Ectodermal cell (in vitro differentiated cells): Measurements from ENCODE around the gene MYL6B.

Experiments
- H3K27ac ChIP-seq: 2 replicates; pipeline ENCODE4 v1.7.0; 2013; ENCODE audit warnings: mild to moderate bottlenecking, low read depth, low read length; ENCODE audit not compliant: insufficient read depth, poor library complexity, severe bottlenecking
- H3K27me3 ChIP-seq: 2 replicates; pipeline ENCODE4 v1.7.0; 2013; ENCODE audit warnings: mild to moderate bottlenecking, low read length; ENCODE audit not compliant: insufficient read depth, control insufficient read depth, poor library complexity, severe bottlenecking
- H3K36me3 ChIP-seq: one replicate; pipeline ENCODE4 v1.7.0; 2013; ENCODE audit warnings: low read length; ENCODE audit not compliant: control insufficient read depth, insufficient read depth
- H3K4me1 ChIP-seq: one replicate; pipeline ENCODE4 v1.7.0; 2013; ENCODE audit warnings: low read length; ENCODE audit not compliant: control insufficient read depth, insufficient read depth
- H3K4me3 ChIP-seq: 2 replicates; pipeline ENCODE4 v1.7.0; 2013; ENCODE audit warnings: low read depth, low read length, control low read depth; ENCODE audit not compliant: insufficient read depth
- H3K9me3 ChIP-seq: 2 replicates; pipeline ENCODE4 v1.7.0; 2013; ENCODE audit warnings: mild to moderate bottlenecking, low read length, moderate library complexity; ENCODE audit not compliant: control insufficient read depth
- WGBS, 2 experiments: methylation state at CpG; one replicate each; pipeline ENCODE4 v1.1.7; 2013; ENCODE audit warnings: missing lambda C conversion rate in 2 of 2; 5-methylcytosine and 5-hydroxymethylcytosine counted together

MYL6B gene

DNA sequence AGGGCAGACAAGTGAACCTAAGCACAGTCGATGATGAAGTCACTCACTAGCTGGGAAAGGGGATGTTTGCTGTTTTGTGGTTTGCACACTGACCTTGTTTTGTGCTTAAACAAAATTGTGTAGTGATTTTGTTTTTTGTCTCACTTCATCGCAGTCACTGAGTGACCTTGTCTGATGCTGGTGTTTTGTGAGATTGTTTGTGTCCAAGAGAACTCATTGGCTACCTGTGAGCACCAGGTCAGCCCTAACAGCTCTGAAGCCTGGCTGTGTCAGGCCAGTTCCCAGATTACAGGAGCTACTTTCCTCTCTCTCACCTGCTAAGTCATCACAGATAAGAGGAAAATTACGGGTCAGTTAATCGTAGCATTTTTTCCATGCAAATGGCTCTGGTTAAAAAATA, 28.3 kb upstream of the MYL6B start:
- Histone ChIP-seq H3K9me3 (no peaks in the 10 kb centered on the region), H3K4me3 (no peak overlapping the region), H3K36me3 (peaks cover 13% of the 10 kb centered on the region), H3K4me1 (peaks cover 17% of the 10 kb centered on the region), H3K27me3 (no peaks in the 10 kb centered on the region), H3K27ac (no peak overlapping the region)
- WGBS, 2 experiments, result 94 to 95% methylated on average over 4 of the region's 4 CpGs

DNA sequence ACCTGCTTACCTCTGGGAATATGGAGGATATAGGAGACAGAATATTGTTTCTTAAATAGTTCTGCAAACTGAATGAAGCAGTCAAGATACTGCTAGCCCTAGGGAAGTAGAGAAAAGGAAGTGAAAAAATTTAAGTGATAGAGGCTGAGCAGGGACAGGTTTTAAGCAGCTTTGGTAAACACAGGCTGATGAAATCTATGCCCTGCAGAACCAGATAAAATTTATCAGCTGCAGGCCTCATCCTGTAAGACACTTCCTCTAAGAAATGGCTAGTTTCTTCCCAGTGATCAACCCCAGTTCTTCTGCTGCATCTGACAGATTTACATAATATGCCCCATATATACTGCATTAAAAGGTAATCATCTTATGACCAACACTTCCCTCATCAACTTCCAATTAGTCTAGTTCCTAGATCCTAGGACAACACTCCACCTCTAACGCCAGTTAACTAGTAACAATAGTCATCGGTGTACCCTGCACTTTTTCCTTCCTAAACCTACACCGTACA, 25.6 kb upstream of the MYL6B start:
- Histone ChIP-seq H3K4me3 (peak overlapping the region; percentile 34), H3K9me3 (no peaks in the 10 kb centered on the region), H3K4me1 (peaks cover 20% of the 10 kb centered on the region), H3K27me3 (no peaks in the 10 kb centered on the region), H3K36me3 (peaks cover 13% of the 10 kb centered on the region), H3K27ac (peak overlapping the region; percentile 96)
- WGBS, 2 experiments, result 89 to 92% methylated on average over 3 of the region's 3 CpGs

DNA sequence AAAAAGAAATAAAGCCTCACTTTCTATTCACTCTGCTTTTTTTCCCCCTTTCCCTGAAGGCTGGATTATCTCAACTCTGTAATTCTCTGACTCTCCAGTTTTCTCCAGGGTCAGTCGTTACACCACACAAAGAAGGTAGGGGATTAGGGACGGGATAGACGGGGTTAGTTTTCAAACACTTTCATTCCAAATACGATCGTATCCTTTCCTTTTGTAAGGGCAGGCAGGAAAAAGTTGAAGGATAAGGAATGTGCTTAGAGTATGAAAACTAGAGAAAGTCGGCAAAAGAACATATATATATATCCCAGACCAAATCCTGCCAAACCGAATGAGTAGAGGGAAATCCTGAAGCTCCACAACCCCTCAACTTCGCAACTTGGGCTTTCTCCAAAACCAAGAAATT, 24.9 kb upstream of the MYL6B start:
- Histone ChIP-seq H3K4me1 (peaks cover 20% of the 10 kb centered on the region), H3K27ac (peak overlapping the region; percentile 96), H3K9me3 (no peaks in the 10 kb centered on the region), H3K27me3 (no peaks in the 10 kb centered on the region), H3K4me3 (peak overlapping the region; percentile 34), H3K36me3 (peaks cover 20% of the 10 kb centered on the region)
- 0 to 4% methylated on average over 6 to 8 of the region's 8 CpGs for WGBS, 2 experiments

DNA sequence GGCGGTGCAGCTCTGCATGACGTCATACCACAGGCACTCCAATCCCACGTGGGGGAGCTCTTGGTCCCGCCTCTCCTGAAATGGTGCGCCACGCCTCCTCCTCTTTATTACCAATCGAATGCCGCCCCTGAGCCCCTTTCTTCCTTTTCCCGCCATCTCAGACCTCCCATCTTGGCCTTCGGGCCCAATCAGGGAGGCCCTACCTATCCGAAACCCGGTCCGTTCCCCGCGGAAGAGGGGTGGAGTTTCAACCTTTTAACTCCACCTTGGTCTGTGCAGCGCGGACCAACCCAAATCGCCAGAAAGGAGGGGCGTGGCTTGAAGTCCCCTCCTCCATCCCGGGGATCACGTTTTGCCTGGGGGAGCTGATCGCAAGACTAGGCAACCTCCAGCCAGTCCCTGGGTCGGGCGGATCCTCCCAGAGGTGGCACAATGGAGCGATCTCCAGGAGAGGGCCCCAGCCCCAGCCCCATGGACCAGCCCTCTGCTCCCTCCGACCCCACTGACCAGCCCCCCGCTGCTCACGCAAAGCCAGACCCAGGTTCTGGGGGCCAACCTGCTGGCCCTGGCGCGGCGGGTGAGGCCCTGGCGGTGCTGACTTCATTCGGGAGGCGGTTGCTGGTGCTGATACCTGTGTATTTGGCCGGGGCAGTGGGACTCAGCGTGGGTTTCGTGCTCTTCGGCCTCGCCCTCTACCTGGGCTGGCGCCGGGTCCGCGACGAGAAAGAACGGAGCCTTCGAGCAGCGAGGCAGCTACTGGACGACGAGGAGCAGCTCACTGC, 24.3 kb upstream of the MYL6B start, which contains the start of gene ESYT1:
Gene ESYT1, plus strand, starts transcription at position 380 of the 782 bp plus-strand sequence. Its CDS starts 53 bp downstream, at position 433.
- Histone ChIP-seq H3K27me3 (no peaks in the 10 kb centered on the region), H3K27ac (peak within 1 kb of the TSS; percentile 96), H3K4me1 (peaks cover 20% of the 10 kb centered on the region), H3K9me3 (no peaks in the 10 kb centered on the region), H3K4me3 (peak within 1 kb of the TSS; percentile 70), H3K36me3 (peaks cover 23% of the 10 kb centered on the region)
- WGBS, 2 experiments, result 0% methylated on average over 49 of the region's 49 CpGs

DNA sequence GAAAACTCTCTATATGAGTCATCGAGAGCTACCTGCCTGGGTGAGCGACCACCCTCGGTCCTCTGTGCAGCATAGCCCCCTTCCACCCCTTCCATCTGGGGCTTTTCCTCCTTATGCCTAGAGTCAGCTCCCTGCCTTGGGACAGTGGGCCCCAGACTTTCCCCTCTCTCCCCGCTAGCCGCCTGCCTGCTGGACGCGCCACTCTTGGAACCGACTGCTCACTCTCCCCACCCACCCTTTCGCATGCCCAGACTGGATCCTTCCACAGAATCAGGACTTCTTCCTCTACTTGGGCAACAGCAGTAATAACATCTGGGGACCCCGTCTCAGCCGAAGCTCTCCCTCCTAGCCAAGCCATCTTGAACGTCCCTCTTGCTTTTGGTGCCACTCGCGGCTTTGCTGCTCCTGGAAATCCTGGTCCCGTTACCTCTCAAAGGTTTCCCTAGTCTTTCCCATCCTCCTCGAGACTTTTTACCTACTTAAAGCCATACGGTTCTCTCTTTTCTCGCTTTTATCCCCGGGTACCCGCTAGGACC, 23.6 kb upstream of the MYL6B start:
- Histone ChIP-seq H3K27me3 (no peaks in the 10 kb centered on the region), H3K4me1 (peaks cover 20% of the 10 kb centered on the region), H3K27ac (peak overlapping the region; percentile 50), H3K4me3 (peak overlapping the region; percentile 70), H3K9me3 (no peaks in the 10 kb centered on the region), H3K36me3 (peaks cover 29% of the 10 kb centered on the region)
- 0% methylated on average over 20 of the region's 20 CpGs for WGBS, 2 experiments

DNA sequence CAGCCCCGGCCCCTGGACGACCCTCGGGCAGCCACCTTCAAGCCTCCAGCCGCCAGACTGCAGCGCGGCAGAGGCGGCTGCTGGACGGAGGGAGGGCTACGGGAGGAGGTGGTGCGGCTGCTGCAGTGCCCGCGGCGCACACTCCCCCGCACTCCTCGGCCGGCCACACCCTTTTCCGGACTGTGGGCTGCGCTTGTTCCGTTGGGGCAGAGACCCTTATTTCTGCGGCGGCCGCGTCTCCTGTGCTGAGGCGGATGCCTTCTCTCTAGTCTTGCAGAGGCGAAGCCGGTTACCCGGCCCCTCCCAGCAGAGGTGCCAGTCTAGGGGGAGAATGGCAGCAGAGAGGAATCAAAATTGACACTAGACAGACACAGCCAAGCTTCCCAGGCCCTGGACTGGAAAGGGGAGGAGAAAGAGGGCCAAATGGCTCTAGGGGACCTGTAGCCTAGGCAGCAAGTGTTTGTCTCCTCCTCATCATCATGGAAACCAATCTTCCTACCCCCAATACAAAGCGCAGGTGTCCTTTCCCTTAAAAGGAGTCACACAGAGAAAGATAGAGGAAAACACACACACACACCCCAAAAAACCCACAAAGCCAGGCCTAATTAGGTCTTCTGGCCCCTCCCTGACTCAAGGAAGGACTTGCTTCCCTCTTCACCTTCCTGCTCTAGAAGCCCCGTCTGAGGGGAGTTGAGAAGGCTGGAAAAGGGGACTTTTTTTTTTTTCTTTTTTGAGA, 23.0 kb upstream of the MYL6B start:
- H3K36me3 ChIP-seq, result peaks cover 36% of the 10 kb centered on the region
- H3K4me1 ChIP-seq, result peaks cover 20% of the 10 kb centered on the region
- no peaks in the 10 kb centered on the region for H3K9me3 ChIP-seq
- H3K27ac ChIP-seq, result no peak overlapping the region
- no peaks in the 10 kb centered on the region for H3K27me3 ChIP-seq
- H3K4me3 ChIP-seq, result peak overlapping the region; percentile 70
- 5% methylated on average over 29 of the region's 29 CpGs for whole genome bisulfite sequencing, 2 experiments

DNA sequence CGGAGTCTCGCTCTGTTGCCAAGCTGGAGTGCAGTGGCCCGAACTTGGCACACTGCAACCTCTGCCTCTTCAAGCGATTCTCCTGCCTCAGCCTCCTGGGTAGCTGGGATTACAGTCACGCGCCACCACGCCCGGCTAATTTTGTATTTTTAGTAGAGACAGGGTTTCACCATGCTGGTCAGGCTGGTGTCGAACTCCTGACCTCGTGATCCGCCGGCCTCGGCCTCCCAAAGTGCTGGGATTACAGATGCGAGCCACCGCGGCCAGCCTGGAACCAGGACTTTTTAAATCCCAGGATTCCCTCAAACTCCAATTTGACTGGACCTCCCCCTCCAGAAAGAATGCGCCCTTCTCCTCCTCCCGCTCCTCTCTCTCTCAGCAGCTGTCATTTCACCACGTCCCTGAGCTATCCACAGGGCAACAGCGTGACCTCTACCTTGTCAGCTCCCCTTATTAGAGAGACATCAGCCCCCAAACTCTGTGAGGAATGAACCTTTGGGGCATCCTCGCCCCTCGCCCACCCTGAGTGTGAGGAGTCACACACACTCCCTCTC, 22.4 kb upstream of the MYL6B start:
- Histone ChIP-seq H3K9me3 (no peaks in the 10 kb centered on the region), H3K27ac (no peak overlapping the region), H3K27me3 (no peaks in the 10 kb centered on the region), H3K36me3 (peaks cover 37% of the 10 kb centered on the region), H3K4me1 (peaks cover 20% of the 10 kb centered on the region), H3K4me3 (no peak overlapping the region)
- WGBS, 2 experiments, result 83 to 84% methylated on average over 22 of the region's 22 CpGs

DNA sequence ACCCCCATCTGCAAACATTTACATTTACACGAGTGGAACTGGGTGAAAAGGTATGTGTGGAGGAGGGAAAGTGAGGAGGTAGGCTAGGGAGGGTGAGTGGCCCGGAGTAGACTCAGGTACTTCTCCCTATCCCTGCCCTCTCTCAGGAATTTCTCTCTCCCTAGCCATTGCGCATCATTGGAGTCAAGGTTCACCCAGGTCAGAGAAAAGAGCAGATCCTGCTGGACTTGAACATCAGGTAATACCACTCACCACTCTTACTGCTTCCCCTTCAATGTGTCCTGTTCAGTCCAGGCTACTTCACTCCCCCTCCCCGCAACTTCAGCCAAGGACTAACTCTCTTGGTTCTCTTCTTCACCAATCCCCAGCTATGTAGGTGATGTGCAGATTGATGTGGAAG, 21.5 kb upstream of the MYL6B start:
- Histone ChIP-seq H3K27ac (no peak overlapping the region), H3K9me3 (no peaks in the 10 kb centered on the region), H3K4me3 (no peak overlapping the region), H3K27me3 (no peaks in the 10 kb centered on the region), H3K4me1 (peaks cover 20% of the 10 kb centered on the region), H3K36me3 (peaks cover 37% of the 10 kb centered on the region)
- WGBS, 2 experiments, result 89 to 93% methylated on average over 3 to 4 of the region's 4 CpGs

DNA sequence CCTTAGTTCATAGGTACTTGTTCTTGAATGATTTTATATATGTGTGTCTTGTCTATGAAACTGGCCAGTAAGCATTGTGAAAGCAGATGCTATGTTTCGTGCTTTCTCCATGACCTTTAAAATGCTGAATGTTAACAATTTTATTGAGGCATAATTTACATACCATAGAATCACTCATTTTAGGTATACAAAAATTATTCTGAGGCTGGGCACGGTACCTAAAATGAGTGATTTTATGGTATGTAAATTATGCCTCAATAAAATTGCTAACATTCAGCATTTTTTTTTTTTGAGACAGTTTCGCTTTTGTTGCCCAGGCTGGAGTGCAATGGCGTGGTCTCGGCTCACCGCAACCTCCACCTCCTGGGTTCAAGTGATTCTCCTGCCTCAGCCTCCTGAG, 17.5 kb upstream of the MYL6B start:
- Histone ChIP-seq H3K27ac (no peak overlapping the region), H3K4me1 (peaks cover 3% of the 10 kb centered on the region), H3K4me3 (no peak overlapping the region), H3K9me3 (no peaks in the 10 kb centered on the region), H3K36me3 (peaks cover 69% of the 10 kb centered on the region), H3K27me3 (no peaks in the 10 kb centered on the region)
- WGBS, 2 experiments, result 91 to 99% methylated on average over 5 to 6 of the region's 6 CpGs
